Body of pancreas (tissue), 4 donors: ENCODE measurements around the gene PDLIM3.

Experiments
- POLR2A ChIP-seq, 3 donors: fragments of 450-650 bp; IDR thresholded peaks; one replicate each; pipeline ENCODE4 v1.6.1; 2016; ENCODE audit warnings: antibody characterized with exemption in 3 of 3, mild to moderate bottlenecking in 2 of 3
- TF ChIP-seq, protein P1 (sequence below), 7 experiments: fragments of 450-650 bp in 4 of 7; fragments of 200-600 bp in 3 of 7; sonication (generic) in 3 of 7; IDR thresholded peaks; one replicate each; pipeline ENCODE4 v1.5.1; 2016 to 2019; ENCODE audit warnings: antibody characterized with exemption in 7 of 7

DNA sequence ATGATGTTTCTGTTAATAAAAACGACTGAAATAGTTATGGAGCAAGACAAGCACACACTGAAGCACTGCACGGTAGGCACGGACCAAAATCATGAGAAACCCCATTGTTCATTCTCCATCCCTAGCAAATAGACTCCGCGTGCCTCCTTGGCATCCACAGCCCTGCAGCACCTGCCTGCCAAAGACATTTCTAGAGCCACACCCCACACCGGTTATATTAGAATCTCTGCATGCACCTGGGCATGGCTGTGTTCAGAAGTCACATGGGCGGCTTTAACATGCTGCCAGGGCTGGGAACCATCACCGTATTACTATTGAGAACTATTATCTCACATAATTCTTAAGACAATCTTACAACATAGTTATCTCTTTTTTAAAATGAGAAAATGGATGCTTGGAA lies 5.9 kb downstream of the PDLIM3 start:
- TF ChIP-seq, protein P1, sequence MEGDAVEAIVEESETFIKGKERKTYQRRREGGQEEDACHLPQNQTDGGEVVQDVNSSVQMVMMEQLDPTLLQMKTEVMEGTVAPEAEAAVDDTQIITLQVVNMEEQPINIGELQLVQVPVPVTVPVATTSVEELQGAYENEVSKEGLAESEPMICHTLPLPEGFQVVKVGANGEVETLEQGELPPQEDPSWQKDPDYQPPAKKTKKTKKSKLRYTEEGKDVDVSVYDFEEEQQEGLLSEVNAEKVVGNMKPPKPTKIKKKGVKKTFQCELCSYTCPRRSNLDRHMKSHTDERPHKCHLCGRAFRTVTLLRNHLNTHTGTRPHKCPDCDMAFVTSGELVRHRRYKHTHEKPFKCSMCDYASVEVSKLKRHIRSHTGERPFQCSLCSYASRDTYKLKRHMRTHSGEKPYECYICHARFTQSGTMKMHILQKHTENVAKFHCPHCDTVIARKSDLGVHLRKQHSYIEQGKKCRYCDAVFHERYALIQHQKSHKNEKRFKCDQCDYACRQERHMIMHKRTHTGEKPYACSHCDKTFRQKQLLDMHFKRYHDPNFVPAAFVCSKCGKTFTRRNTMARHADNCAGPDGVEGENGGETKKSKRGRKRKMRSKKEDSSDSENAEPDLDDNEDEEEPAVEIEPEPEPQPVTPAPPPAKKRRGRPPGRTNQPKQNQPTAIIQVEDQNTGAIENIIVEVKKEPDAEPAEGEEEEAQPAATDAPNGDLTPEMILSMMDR (IDR thresholded peaks at IDR 0.05) = no peak
- no peak for TF ChIP-seq POLR2A (IDR thresholded peaks at IDR 0.05)
